Heart left ventricle (tissue), 16 donors: ENCODE results near the gene KANK4. TPM values are rescaled to one million over a fixed set of nuclear protein-coding genes. Genes with fewer than 3 reads are reported as not detected.

Experiments
- ATAC-seq, 4 donors: fragments of 200-7000 bp; cut with Tn5 transposase; one replicate each; pipeline ENCODE4 v1.9.1; 2020 to 2022; ENCODE audit warnings: moderate library complexity in 4 of 4, mild to moderate bottlenecking in 3 of 4, moderate number of reproducible peaks in 1 of 4
- DNase-seq, 5 donors: peaks; one replicate each; pipeline ENCODE4 v3.0.0-alpha.2; 2020
- H3K27ac ChIP-seq, 12 donors: fragments of 200-600 bp; sonication (generic) in 4 of 12; one replicate each; pipeline versions ENCODE4 v1.5.0 to v1.8.0; 2016 to 2022; ENCODE audit warnings: mild to moderate bottlenecking in 2 of 12
- H3K27me3 ChIP-seq, 9 donors: fragments of 200-600 bp; sonication (generic) in 2 of 9; one replicate each; pipeline versions ENCODE4 v1.5.1 to v1.8.0; 2016 to 2022; ENCODE audit warnings: mild to moderate bottlenecking in 3 of 9
- H3K36me3 ChIP-seq, 9 donors: fragments of 200-600 bp; sonication (generic) in 2 of 9; one replicate each; pipeline versions ENCODE4 v1.5.0 to v1.8.0; 2018 to 2022; ENCODE audit warnings: mild to moderate bottlenecking in 2 of 9
- H3K4me1 ChIP-seq, 12 donors: fragments of 200-600 bp; sonication (generic) in 4 of 12; one replicate each; pipeline versions ENCODE4 v1.5.0 to v1.8.0; 2016 to 2022; ENCODE audit warnings: mild to moderate bottlenecking in 3 of 12
- H3K4me3 ChIP-seq, 12 donors: fragments of 200-600 bp; sonication (generic) in 4 of 12; one replicate each; pipeline versions ENCODE4 v1.5.0 to v1.8.0; 2017 to 2022; ENCODE audit warnings: mild to moderate bottlenecking in 9 of 12, moderate library complexity in 4 of 12
- H3K9me3 ChIP-seq, 12 donors: fragments of 200-600 bp; sonication (generic) in 4 of 12; one replicate each; pipeline versions ENCODE4 v1.5.0 to v1.8.0; 2016 to 2022; ENCODE audit warnings: mild to moderate bottlenecking in 1 of 12
- CTCF ChIP-seq, 12 donors: fragments of 200-600 bp; sonication (generic) in 4 of 12; IDR thresholded peaks; one replicate each; pipeline versions ENCODE4 v1.5.0 to v1.8.0; 2018 to 2022; ENCODE audit warnings: antibody characterized with exemption in 12 of 12, mild to moderate bottlenecking in 5 of 12
- POLR2A ChIP-seq, 2 donors: fragments of 450-650 bp; IDR thresholded peaks; one replicate each; pipeline ENCODE4 v1.6.1; 2017; ENCODE audit warnings: antibody characterized with exemption in 2 of 2, mild to moderate bottlenecking in 2 of 2, moderate library complexity in 2 of 2
- WGBS, 4 donors: extraction: QIAGEN DNeasy Blood & Tissue Kit in 2 of 4; methylation state at CpG; one replicate each; pipeline versions ENCODE4 v1.1.5 to v1.1.7; 2013 to 2018; 5-methylcytosine and 5-hydroxymethylcytosine counted together
- intact Hi-C, 10 donors: fragments of 100-400 bp; cut with DNase I; formaldehyde crosslinking; loops; one replicate each; pipeline versions ENCODE4 v1.11.1 to v1.14.2; 2022
- polyA plus RNA-seq, 2 donors: library from polyadenylated mRNA; stranded (reverse); fragments of 200-250 nt; gene quantifications; one replicate each; pipeline ENCODE4 v1.2.3, GENCODE V29; 2013
- total RNA-seq, 9 donors: library from RNA; depleted of rRNA in 2 of 9; stranded (reverse); fragments of >200 nt in 2 of 9; fragmentation: NEBNext Ultra II Directional in 3 of 9; extraction: Animal tissue kit (Norgen Biotek cat#: 25700) in 3 of 9; gene quantifications; one replicate each; pipeline versions ENCODE4 v1.1.0 to v1.2.4, GENCODE V29; 2016 to 2023
- donor health status: ischemic (EF 13 %, LVEDD 7.1; RV severe dilation, severe dysfunction).
- donor health status: healthy with polysubstance abuse.
- donor health status: DM: no; HTN: yes; CAD: no.
- donor health status: DM: no; HTN: no; CAD: no.
- donor health status: ischemic (EF 25% LVEDD 6.9; RV normal size, moderate dysfunction).
- donor health status: ischemic (EF 25% LVEDD 5.7; RV mildly dilated, moderate dysfunction).
- donor health status: healthy.
- donor health status: DM: yes; HTN: yes; CAD: no.
- donor health status: ischemic (EF 35%, LVEDD 5.7; RV mildly dilated, moderate dysfunction).
- donor health status: nonischemic (EF 11% LVEDD 7.7; RV severe dilation, severe dysfunction).
- donor health status: DM: yes; HTN: yes; CAD: no.
- donor health status: PGD.
- donor health status: ischemic (EF 29% LVEDD 5.4; RV normal size, mild dysfunction).
- donor health status: nonischemic (EF 23%, LVEDD 6.1; RV moderate dilation, normal function).

Gene KANK4
- total and polyA plus RNA-seq, 11 donors = 0.05 to 4.3 (median 0.15) TPM; not detected in 1

GRCh38 chr1:62280960-62281465, 38.2 kb downstream of the KANK4 start:
- Histone ChIP-seq H3K9me3 (peaks cover 0 to 15% (median 1%) of the 10 kb centered on the region in 12 donors), H3K36me3 (no peaks in the 10 kb centered on the region), H3K4me3 (no peak overlapping the region), H3K27me3 (peaks cover 0 to 16% (median 0%) of the 10 kb centered on the region in 9 donors), H3K27ac (no peak overlapping the region), H3K4me1 (peaks cover 0 to 5% (median 0%) of the 10 kb centered on the region in 12 donors)
- WGBS, 4 donors = 63 to 74% (median 66%) methylated on average over 2 of the region's 2 CpGs
- DNase-seq = no peak
- intact Hi-C loops = loop anchor here in 1 of 10 donors (10.0 kb wide), 1 partner anchor 54 kb away; no protein-coding TSS in a partner anchor
- no peak for TF ChIP-seq POLR2A (IDR thresholded peaks at IDR 0.05)
- TF ChIP-seq CTCF (IDR thresholded peaks at IDR 0.05) = no peak
- ATAC-seq = no peak

- WGBS, 4 donors = 60 to 76% (median 74%) methylated on average over 4 of the region's 4 CpGs
- H3K36me3 ChIP-seq = no peaks in the 10 kb centered on the region
- H3K4me3 ChIP-seq = no peak overlapping the region
- no peak for TF ChIP-seq CTCF (IDR thresholded peaks at IDR 0.05)
- no peak for TF ChIP-seq POLR2A (IDR thresholded peaks at IDR 0.05)
- DNase-seq (peak in 4 of 5 donors; percentile 34 to 50 (median 40)), ATAC-seq (peak in 2 of 4 donors; percentile 42)
- H3K27ac ChIP-seq = no peak overlapping the region
- peaks cover 0 to 15% (median 1%) of the 10 kb centered on the region in 12 donors for H3K9me3 ChIP-seq
- intact Hi-C loops = loop anchor here in 1 of 10 donors (10.0 kb wide), 1 partner anchor 55 kb away; no protein-coding TSS in a partner anchor
- peaks cover 0 to 9% (median 0%) of the 10 kb centered on the region in 9 donors for H3K27me3 ChIP-seq
- H3K4me1 ChIP-seq = no peaks in the 10 kb centered on the region
These were observed 39.1 kb downstream of the KANK4 start for GRCh38 chr1:62280150-62280549.

GRCh38 chr1:62276791-62277190, 42.4 kb downstream of the KANK4 start:
- Histone ChIP-seq H3K27me3 (peaks cover 0 to 3% (median 0%) of the 10 kb centered on the region in 9 donors), H3K36me3 (no peaks in the 10 kb centered on the region), H3K27ac (no peak overlapping the region), H3K4me1 (peaks cover 0 to 5% (median 0%) of the 10 kb centered on the region in 12 donors), H3K4me3 (no peak overlapping the region), H3K9me3 (peaks cover 0 to 15% (median 1%) of the 10 kb centered on the region in 12 donors)
- intact Hi-C loops = no loop called here
- ATAC-seq (no peak), DNase-seq (no peak)
- TF ChIP-seq POLR2A (IDR thresholded peaks at IDR 0.05) = no peak
- no peak for TF ChIP-seq CTCF (IDR thresholded peaks at IDR 0.05)

GRCh38 chr1:62274496-62275485, 44.4 kb downstream of the KANK4 start:
- WGBS, 4 donors = 79 to 85% (median 81%) methylated on average over 12 to 14 of the region's 14 CpGs

More at GRCh38 chr1:62274496-62275485, 44.4 kb downstream of the KANK4 start:
- intact Hi-C loops = no loop called here
- DNase-seq = no peak
- Histone ChIP-seq H3K4me3 (no peak overlapping the region), H3K9me3 (peaks cover 0 to 14% (median 0%) of the 10 kb centered on the region in 12 donors), H3K4me1 (peaks cover 0 to 5% (median 0%) of the 10 kb centered on the region in 12 donors), H3K27me3 (peaks cover 0 to under 1% (median 0%) of the 10 kb centered on the region in 9 donors), H3K36me3 (no peaks in the 10 kb centered on the region), H3K27ac (no peak overlapping the region)
- TF ChIP-seq CTCF (IDR thresholded peaks at IDR 0.05) = no peak
- no peak for TF ChIP-seq POLR2A (IDR thresholded peaks at IDR 0.05)
- no peak for ATAC-seq
